GM18498 (cell line): Measurements from ENCODE around the gene TFF3.

Experiments
- ATAC-seq: cut with Tn5 transposase; IDR thresholded peaks from one replicate; pipeline ENCODE4 v1.9.1; 2021; ENCODE audit warnings: mild to moderate bottlenecking, moderate library complexity; ENCODE audit not compliant: unreplicated experiment

The TFF3 gene, protein sequence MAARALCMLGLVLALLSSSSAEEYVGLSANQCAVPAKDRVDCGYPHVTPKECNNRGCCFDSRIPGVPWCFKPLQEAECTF

DNA sequence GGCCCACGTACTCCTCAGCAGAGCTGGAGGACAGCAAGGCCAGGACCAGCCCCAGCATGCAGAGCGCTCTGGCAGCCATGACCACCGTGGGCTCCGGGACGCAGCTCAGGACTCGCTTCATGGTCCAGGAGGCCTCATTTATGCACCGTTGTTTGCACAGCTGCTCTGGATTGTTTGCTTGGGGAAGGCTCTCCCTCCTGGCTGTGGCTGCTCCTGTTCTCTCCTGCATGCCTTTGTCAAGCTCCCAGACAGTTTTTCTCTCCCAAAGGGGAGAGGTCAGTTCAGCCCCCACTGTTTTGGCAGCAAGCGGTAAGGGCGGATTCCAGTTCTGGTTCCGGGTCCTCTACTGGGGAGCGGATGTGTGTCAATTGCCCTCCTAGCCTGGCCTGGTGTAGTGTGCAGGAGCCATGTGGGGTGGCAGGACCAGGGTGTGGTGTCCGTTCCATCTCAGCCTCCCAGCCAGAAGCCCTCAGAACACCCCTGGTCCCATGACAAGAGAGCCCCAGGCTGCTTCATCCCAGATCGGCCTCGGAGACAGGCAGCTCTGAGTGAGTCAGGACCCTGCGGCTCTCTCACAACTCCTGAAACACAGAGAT lies at the start of gene TFF3:
TFF3 (minus strand) TSS at position 114 of the 596 bp plus-strand sequence; CDS start at position 79, 35 bp downstream.
- no peak for ATAC-seq

DNA sequence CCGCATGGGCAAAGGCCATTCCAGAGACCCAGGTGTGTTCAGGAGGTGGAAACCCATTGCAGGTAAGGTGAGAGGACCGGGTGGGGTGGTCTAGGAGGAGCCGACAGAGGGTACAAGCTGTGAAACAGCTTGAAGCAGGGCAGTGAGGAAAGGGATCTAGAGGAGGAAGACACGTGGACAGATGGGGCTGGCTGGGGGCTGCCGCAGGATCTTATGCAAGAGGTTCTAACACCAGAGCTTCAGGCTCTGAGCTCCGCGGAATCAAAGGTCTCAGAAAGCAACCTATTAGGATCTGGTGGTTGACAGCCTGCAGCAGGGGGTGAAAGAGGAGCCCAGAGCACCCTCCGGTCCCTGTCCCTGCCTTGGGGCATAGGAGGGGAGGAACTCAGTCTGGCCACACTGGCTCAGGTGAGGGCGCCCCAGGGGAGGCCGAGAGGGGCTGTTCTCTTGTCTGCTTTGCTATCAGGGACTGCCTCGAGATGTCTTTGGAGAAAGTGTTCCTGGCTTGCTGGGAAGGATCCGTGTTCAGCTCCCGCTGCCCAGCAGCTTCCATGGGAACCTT lies 49.2 kb upstream of the TFF3 start:
- no peak for ATAC-seq

DNA sequence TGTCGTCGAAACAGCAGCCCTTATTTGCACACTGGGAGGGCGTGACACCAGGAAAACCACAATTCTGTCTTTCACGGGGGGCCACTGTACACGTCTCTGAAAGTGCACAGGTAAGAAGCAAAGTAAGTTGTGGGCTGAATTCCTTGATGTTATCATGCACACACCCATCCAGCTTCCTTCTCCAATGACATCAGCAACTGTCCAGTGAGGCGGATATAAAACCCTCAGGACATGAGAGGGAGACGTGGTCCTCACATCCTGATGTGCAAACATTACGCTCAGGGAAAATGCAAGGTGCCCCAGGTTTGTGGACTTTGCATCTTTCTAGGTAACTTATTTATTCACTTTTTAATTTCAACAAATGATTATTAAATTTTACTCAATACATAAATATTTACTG lies 48.1 kb upstream of the TFF3 start:
- no peak for ATAC-seq

DNA sequence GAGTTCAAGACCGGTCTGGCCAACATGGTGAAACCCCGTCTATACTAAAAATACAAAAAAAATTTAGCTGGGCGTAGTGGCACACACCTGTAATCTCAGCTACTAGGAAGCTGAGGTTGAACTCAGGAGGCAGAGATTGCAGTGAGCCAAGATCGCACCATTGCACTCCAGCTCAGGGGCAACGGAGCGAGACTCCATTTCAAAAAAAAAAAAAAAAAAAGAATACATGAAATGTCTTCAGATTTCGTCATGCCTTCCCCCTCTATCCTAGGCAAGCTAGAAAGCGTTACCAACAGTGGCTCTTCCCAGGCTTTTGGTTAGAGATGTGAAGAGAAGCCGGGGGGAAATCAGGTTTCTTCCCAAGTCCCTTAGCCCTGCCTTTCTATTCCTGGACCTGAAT lies 47.5 kb upstream of the TFF3 start:
- ATAC-seq, result no peak

DNA sequence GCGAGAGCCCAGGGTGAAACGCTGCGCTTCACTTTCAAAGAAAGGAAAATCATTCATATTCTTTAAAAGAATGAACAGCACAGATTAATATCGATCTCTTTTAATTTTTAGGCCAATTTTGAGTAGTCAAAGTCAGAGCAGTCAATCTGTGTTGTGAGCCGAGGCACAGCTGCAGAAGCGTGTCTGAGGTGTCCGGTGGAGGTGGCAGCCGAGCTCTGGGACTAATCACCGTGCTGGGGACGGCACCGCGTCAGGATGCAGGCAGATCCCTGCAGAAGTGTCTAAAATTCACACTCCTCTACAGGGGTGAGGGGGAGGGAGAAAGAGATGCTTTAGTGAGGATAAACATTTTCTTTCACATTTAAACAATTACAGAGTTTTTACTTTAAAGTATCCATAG lies 47.0 kb upstream of the TFF3 start:
- no peak for ATAC-seq

DNA sequence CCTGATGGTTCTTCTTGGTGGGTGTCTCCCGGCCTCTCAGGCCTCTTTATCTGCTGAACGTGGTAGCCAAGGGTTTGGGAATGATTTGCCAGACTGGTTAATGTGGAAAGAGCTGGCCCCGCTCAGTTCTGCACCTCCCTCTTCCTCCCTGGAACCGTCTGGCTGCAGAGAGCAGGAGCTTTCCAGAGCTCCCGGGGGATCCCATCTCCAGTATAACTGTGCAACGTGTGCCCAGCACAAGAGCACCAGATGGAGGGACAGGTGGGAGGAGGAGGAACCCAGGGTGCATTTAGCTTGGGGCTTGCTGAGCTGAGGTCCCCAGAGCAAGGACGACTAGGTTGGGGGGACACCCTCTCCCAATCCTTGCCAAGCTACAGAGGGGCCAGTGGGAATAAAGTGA lies 46.1 kb upstream of the TFF3 start:
- no peak for ATAC-seq

DNA sequence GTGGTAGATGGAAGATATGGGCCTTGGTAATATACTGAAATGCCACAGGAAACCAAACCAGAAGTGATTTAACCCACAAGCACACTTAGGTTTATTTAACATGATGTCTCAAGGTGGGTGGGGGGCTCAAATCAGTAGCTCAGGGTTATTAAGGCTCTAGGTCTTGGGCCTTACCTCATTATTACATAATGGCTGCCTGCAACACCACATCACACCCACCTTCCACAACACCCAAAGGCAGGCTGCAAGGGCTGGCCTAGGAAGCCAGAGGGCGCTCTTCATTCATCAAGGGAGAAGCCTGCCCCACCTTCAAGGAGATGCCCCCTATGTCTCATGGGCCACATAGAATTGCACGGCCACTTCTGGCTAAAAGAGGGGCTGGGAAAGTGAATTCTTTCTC lies 45.1 kb upstream of the TFF3 start:
- no peak for ATAC-seq

DNA sequence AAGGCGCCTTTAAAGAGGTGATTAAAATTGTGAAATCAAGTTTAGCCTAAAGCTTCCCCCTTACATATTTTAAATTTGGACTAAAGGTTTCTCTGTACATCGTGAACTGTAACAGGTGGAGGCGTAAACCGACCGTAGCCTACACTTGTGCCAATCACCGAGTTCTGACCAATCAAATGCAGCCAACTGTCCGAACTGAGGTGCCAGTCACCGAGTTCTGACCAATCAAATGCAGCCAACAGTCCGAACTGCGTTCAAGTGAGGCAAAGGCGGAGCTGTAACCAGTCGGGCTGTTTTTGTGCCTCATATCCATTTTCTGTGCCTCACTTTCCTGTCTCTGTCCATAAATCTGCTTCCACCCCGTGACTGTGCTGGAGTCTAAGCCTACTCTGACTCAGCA lies 43.7 kb upstream of the TFF3 start:
- ATAC-seq, result no peak

DNA sequence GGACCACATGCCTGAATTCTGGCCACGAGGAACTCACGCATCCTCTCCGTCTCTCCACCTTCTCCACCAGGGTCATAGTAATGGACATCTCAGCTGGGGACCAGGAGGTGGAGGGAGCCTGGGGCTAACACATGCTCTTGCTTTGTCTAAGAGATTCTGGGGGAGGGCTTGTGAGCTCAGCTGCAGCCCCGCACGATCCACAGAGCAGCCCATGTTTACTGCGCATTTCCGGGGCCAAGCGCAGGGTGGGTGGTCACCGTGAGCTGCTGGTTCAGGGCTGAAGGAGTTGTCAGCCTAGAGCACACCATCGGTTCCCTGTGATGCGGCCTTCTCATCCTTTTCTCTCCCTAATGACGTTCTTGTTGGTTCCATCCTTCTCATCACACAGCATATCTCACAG lies 43.1 kb upstream of the TFF3 start:
- no peak for ATAC-seq

DNA sequence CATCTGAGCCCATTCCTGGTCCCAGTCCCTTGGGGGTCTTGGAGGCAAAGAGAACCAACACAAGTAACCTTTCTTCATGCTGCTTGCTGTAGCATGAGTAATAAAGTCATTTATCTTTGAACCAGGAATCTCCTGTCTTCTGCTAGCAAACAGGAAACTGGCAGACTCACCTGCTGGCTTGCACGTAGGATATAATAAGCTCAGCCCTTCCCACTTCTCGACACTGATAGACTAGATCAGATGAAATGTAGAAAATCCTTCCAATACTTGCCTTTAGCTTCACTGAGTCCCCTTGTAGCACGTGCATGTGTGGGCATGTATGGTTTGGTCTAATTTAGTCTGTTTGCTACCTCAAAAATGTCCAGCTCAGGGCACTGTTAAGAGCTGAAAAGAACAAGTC lies 42.1 kb upstream of the TFF3 start:
- ATAC-seq, result no peak

DNA sequence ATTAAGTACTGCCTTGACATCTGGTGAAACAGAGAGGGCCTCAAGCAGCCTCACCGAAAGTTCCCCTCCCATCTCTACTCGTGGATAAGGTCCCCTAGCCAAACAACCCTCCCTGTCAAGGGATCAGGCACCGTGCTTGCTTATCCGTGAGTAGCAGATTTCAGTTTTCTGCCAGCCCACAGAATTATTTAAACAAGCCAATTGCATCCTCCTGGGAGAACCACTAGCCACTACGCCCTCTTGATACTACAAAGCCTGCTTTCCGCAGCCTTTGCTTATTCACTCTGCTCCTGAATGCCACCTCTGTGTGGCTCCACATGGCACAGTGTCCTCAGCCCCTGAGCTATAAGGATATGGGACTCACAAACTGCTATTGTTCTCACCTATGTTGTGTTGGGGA lies 41.4 kb upstream of the TFF3 start:
- ATAC-seq, result no peak

DNA sequence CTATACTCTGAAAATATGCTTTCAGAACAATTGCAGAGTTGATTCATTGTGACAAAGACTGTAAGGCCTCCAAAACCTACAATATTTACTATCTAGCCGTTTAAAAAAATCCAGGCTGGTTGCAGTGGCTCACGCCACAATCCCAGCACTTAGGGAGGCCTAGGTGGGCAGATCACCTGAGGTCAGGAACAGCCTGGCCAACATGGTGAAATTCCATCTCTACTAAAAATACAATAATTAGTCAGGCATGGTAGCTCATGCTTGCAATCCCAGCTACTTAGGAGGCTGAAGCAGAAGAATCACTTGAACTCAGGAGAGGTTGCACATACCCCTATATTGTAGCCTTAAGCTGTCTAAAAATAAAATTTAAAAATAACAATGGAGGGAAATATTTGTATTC lies 40.8 kb upstream of the TFF3 start:
- ATAC-seq, result no peak

DNA sequence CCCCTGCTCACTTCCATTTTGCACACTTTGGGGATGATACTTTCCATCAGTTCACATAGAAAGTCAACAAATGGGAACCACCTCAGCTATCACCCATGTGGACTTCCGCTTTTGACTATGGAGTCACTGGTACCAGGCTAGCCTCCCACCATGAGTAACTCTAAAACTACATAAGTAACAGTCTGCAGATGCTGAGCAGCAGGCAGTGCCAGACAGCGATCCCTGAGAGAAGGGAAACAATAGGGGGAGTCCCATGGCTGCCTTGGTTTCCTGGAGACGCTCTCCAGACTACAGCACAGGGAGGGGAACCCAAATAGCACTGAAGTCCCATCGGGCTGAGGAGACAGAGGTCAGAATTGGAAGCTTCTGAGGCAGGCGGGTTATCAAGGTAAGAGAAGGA lies 38.4 kb upstream of the TFF3 start:
- no peak for ATAC-seq

DNA sequence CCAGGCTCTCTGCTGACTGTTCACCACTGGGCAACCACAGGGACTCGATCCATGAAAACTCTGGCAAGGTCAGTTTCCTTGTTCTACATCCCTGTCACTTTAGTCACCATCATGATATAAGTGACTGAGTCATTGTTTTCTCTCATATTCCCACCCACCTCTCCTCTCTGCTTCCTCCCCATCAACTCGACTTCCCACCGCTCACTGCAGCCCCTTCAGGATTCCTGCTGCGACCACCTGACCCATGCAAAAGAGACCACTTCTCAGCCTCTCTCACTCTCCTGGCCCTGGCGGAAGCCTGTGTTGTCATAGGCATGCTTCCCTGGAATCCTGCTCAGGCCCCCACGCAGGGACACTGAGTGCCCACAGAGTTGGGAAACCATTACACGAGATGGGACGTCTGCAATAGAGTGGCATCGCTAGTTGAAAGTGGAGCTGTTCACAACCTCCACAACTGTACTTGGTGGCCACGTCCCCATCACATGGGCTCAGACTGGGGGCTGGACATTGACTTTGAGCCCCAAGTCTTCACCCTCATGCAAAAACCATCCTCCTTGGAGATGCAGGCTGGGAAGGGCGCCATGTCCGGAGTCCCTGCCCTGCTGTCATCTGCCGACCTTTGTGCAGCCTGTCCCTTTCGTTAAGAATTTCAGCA lies 37.4 kb upstream of the TFF3 start:
- ATAC-seq, result no peak

DNA sequence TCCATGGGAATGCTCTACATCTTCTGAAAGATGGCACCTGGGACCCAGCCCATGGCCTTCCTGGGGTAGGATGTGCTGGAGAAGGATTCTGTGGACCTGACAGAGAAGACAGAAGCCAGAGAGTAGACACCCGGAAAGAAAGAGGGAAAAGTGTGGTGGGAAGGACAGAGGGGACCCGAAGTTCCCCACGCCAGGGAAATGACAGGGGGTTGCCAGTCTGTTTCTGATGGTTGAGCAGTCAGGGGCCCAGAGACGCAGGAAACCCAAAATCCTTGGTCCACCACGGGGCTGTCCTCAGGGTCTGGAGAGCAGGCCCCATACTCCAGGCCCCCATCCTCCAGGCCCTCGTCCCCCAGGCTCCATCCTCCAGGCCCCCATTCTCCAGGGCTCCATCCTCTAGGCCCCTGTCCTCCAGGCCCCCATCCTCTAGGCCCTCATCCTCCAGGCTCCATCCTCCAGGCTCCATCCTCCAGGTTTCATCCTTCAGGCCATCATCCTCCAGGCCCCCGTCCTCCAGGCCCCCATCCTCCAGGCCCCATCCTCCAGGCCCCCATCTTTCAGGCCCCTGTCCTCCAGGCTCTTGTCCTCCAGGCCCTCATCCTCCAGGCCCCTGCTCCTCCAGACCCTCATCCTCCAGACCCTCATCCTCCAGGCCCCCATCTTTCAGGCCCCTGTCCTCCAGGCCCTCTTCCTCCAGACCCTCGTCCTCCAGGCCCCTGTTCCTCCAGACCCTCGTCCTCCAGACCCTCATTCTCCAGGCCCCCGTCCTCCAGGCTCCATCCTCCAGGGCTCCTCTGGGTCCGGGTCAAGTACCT lies 36.6 kb upstream of the TFF3 start:
- ATAC-seq, result no peak

DNA sequence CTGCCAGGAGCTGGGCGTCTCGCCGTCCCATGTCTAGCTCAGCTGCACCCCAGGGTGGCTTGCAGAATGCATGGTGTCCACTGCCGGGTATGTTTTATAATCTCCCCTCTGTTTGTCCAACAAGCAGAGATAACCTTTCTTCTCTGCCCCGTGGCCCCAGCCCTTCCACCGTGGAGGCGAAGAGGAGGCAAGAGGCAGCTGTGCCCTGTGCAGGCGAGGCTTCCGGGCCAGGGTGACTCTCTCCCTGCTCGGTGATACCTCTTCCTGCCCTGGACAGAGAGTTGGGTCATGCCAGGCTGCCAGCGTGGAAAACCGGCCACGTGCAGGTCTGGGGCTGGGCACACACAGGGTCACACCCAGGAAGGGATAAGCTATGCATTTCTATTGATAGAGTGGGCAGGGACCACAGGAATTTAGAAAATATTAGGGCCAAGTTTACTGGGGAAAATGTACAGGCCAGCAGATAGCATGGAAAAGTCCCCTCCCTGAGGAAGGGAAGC lies 35.8 kb upstream of the TFF3 start, which contains the start of gene TFF2:
TFF2 (minus strand) TSS at position 68 of the 500 bp plus-strand sequence; CDS start at position 31, 37 bp downstream.
- ATAC-seq, result no peak

DNA sequence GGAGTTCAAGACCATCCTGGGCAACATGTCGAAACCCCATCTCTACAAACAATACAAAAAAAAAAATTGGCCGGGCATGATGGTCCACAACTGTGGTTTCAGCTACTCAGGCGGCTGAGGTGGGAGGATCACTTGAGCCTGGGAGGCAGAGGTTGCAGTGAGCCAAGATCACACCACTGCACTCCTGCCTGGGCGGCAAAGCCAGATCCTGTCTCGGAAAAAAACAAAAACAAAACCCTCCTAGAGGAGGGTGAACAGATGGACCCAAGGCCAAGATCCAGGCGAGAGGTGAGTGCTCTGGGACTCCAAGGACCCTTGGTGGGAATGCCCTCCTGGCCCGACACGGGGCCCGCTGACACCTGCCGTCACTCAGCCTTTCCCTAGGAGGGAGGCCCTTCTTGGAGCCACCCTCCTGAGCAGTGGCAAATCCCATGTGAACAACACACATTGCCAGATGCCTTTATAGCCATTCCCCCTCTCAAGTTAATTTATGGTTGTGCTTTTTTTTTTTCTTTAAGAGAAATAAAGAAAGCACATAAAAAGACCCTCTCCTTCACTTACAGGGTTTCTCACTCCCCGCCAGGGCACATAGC lies 35.2 kb upstream of the TFF3 start:
- ATAC-seq, result no peak

DNA sequence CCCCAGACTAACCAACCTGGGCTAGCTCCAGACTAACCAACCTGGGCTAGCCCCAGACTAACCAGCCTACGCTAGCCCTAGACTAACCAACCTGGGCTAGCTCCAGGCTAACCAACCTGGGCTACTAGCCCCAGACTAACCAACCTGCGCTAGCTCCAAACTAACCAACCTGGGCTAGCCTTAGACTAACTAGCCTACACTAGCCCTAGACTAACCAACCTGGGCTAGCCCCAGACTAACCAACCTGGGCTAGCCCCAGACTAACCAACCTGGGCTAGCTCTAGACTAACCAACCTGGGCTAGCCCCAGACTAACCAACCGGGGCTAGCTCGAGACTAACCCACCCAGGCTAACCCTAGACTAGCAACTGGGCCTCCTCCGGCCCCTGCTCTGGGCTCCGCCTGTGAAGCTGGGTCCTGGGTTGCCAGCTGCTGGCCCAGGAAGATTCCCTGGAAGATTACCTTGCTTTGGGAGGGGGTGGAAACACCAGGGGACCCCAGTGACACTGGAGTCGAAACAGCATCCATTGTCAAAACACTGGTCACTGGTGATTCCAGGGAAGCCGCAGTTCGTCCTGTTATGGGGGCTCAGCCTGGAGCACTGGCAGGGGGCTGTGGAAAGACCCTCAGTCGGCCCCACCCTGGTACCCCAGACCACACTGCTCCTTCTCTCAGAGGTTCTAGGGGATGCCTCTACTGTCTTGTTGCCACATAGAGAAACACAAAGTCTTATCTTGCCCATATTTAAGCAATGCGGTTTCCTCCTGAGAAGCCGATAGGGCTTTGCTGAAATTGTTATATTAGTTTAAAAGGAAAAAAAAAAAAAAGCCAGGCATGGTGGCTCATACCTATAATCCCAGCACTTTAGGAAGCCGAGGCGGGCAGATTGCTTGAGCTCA lies 34.5 kb upstream of the TFF3 start:
- no peak for ATAC-seq

DNA sequence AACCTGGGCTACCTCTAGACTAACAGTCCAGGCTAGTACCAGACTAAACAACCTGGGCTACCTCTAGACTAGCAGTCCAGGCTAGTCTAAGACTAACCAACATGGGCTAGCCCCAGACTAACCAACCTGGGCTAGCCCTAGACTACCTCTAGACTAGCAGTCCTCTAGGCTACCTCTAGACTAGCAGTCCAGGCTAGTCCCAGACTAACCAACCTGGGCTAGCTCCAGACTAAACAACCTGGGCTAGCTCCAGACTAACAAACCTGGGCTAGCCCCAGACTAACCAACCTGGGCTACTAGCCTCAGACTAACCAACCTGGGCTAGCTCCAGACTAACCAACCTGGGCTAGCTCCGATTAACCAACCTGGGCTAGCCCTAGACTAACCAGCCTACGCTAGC lies 33.6 kb upstream of the TFF3 start:
- ATAC-seq, result no peak
